Measurements from ENCODE around the gene RBMS3.

GRCh38 chr3:29971895-29972294 is 691.0 kb downstream of the RBMS3 start:
- TF ChIP-seq CTCF (IDR thresholded peaks at IDR 0.05) (no peak), POLR2A (IDR thresholded peaks at IDR 0.05) (no peak)
